Stomach smooth muscle (tissue), 2 donors: ENCODE data around the gene VIPR2.
"Not testable (repeated sequence)": the region's sequence is repeated elsewhere in the genome, so short reads cannot be mapped to it uniquely, and the experiment has no call there.

ENCODE experiments used
- H3K27ac ChIP-seq: one replicate; pipeline ENCODE4 v1.7.0; 2013; ENCODE audit warnings: mild to moderate bottlenecking, low read length, inconsistent platforms
- H3K27me3 ChIP-seq, 2 donors: one replicate each; pipeline ENCODE4 v1.7.0; 2013; ENCODE audit warnings: low read length in 2 of 2; ENCODE audit not compliant: insufficient read depth in 2 of 2, control insufficient read depth in 1 of 2
- H3K36me3 ChIP-seq, 2 donors: one replicate each; pipeline ENCODE4 v1.7.0; 2013; ENCODE audit warnings: low read length in 2 of 2; ENCODE audit not compliant: control insufficient read depth in 2 of 2, insufficient read depth in 2 of 2
- H3K4me1 ChIP-seq: one replicate; pipeline ENCODE4 v1.7.0; 2013; ENCODE audit warnings: low read length; ENCODE audit not compliant: control insufficient read depth, insufficient read depth
- H3K4me3 ChIP-seq, 2 donors: one replicate each; pipeline ENCODE4 v1.7.0; 2013; ENCODE audit warnings: low read length in 2 of 2
- H3K9ac ChIP-seq, 2 donors: one replicate each; pipeline ENCODE4 v1.7.0; 2013; ENCODE audit warnings: low read length in 2 of 2, mild to moderate bottlenecking in 1 of 2
- H3K9me3 ChIP-seq, 2 donors: one replicate each; pipeline ENCODE4 v1.7.0; 2013; ENCODE audit warnings: low read length in 2 of 2; ENCODE audit not compliant: control insufficient read depth in 2 of 2
- donor health status: healthy.
- donor health status: Pancreatic carcinoma.

VIPR2 gene

GRCh38 chr7:159086301-159086925, 58.3 kb downstream of the VIPR2 start:
- H3K27me3 ChIP-seq: peaks cover 0 to 2% of the 10 kb centered on the region in 2 donors

GRCh38 chr7:159084069-159084801, 60.4 kb downstream of the VIPR2 start:
- H3K4me1 ChIP-seq: peaks cover 5% of the 10 kb centered on the region
- H3K27me3 ChIP-seq: peaks cover 0 to 2% of the 10 kb centered on the region in 2 donors
- H3K9me3 ChIP-seq: no peaks in the 10 kb centered on the region
- no peak overlapping the region for H3K4me3 ChIP-seq
- H3K36me3 ChIP-seq: peaks cover 0 to 3% of the 10 kb centered on the region in 2 donors
- H3K27ac ChIP-seq: no peak overlapping the region
- H3K9ac ChIP-seq: no peak overlapping the region

More at GRCh38 chr7:159086301-159086925, 58.3 kb downstream of the VIPR2 start:
- no peak overlapping the region for H3K4me3 ChIP-seq
- peaks cover 0 to 3% of the 10 kb centered on the region in 2 donors for H3K36me3 ChIP-seq
- no peaks in the 10 kb centered on the region for H3K9me3 ChIP-seq
- H3K4me1 ChIP-seq: peaks cover 5% of the 10 kb centered on the region
- H3K27ac ChIP-seq: no peak overlapping the region
- H3K9ac ChIP-seq: no peak overlapping the region

GRCh38 chr7:159083698-159084068, 61.0 kb downstream of the VIPR2 start:
- Histone ChIP-seq H3K27me3 (peaks cover 0 to 2% of the 10 kb centered on the region in 2 donors), H3K4me3 (no peak overlapping the region), H3K4me1 (peaks cover 5% of the 10 kb centered on the region), H3K27ac (no peak overlapping the region), H3K36me3 (peaks cover 0 to 3% of the 10 kb centered on the region in 2 donors), H3K9ac (no peak overlapping the region), H3K9me3 (no peaks in the 10 kb centered on the region)

GRCh38 chr7:159083001-159083697, 61.5 kb downstream of the VIPR2 start:
- H3K4me1 ChIP-seq: peaks cover 3% of the 10 kb centered on the region
- no peaks in the 10 kb centered on the region for H3K9me3 ChIP-seq
- H3K36me3 ChIP-seq: peaks cover 0 to 3% of the 10 kb centered on the region in 2 donors
- H3K27me3 ChIP-seq: no peaks in the 10 kb centered on the region
- no peak overlapping the region for H3K9ac ChIP-seq
- no peak overlapping the region for H3K27ac ChIP-seq
- H3K4me3 ChIP-seq: no peak overlapping the region

- H3K27me3 ChIP-seq, H3K4me3 ChIP-seq, H3K9ac ChIP-seq, H3K36me3 ChIP-seq, H3K4me1 ChIP-seq, H3K27ac ChIP-seq, H3K9me3 ChIP-seq: not testable (repeated sequence)
Observed at GRCh38 chr7:159082075-159082474, 62.6 kb downstream of the VIPR2 start.

GRCh38 chr7:159078911-159079270, 65.8 kb downstream of the VIPR2 start:
- Histone ChIP-seq H3K36me3 (peaks cover 0 to 3% of the 10 kb centered on the region in 2 donors), H3K9ac (no peak overlapping the region), H3K27me3 (no peaks in the 10 kb centered on the region), H3K4me3 (no peak overlapping the region), H3K4me1 (peaks cover 3% of the 10 kb centered on the region), H3K27ac (no peak overlapping the region), H3K9me3 (no peaks in the 10 kb centered on the region)

GRCh38 chr7:159078193-159078910, 66.3 kb downstream of the VIPR2 start:
- Histone ChIP-seq H3K27me3 (no peaks in the 10 kb centered on the region), H3K4me3 (no peak overlapping the region), H3K9ac (no peak overlapping the region), H3K36me3 (peaks cover 0 to 3% of the 10 kb centered on the region in 2 donors), H3K4me1 (no peaks in the 10 kb centered on the region), H3K9me3 (no peaks in the 10 kb centered on the region), H3K27ac (no peak overlapping the region)

- Histone ChIP-seq H3K9me3 (no peaks in the 10 kb centered on the region), H3K9ac (no peak overlapping the region), H3K4me3 (no peak overlapping the region), H3K36me3 (no peaks in the 10 kb centered on the region), H3K27me3 (no peaks in the 10 kb centered on the region), H3K4me1 (peaks cover 2% of the 10 kb centered on the region), H3K27ac (no peak overlapping the region)
Observed at GRCh38 chr7:159076333-159076732, 68.3 kb downstream of the VIPR2 start.

- H3K9ac ChIP-seq: no peak overlapping the region
- H3K4me1 ChIP-seq: peaks cover 2% of the 10 kb centered on the region
- H3K36me3 ChIP-seq: no peaks in the 10 kb centered on the region
- no peak overlapping the region for H3K4me3 ChIP-seq
- no peak overlapping the region for H3K27ac ChIP-seq
- no peaks in the 10 kb centered on the region for H3K27me3 ChIP-seq
- H3K9me3 ChIP-seq: no peaks in the 10 kb centered on the region
Observed at GRCh38 chr7:159075563-159076238, 69.0 kb downstream of the VIPR2 start.

- Histone ChIP-seq H3K4me1 (peaks cover 34% of the 10 kb centered on the region), H3K27me3 (no peaks in the 10 kb centered on the region), H3K9me3 (no peaks in the 10 kb centered on the region), H3K9ac (no peak overlapping the region), H3K4me3 (no peak overlapping the region), H3K36me3 (no peaks in the 10 kb centered on the region), H3K27ac (no peak overlapping the region)
Observed at GRCh38 chr7:159071260-159071659, 73.4 kb downstream of the VIPR2 start.
